ENCODE measurements around the gene SOAT2.

Gene SOAT2

GRCh38 chr12:53124352-53124723, 21.1 kb downstream of the SOAT2 start:
- TF ChIP-seq, protein P1, sequence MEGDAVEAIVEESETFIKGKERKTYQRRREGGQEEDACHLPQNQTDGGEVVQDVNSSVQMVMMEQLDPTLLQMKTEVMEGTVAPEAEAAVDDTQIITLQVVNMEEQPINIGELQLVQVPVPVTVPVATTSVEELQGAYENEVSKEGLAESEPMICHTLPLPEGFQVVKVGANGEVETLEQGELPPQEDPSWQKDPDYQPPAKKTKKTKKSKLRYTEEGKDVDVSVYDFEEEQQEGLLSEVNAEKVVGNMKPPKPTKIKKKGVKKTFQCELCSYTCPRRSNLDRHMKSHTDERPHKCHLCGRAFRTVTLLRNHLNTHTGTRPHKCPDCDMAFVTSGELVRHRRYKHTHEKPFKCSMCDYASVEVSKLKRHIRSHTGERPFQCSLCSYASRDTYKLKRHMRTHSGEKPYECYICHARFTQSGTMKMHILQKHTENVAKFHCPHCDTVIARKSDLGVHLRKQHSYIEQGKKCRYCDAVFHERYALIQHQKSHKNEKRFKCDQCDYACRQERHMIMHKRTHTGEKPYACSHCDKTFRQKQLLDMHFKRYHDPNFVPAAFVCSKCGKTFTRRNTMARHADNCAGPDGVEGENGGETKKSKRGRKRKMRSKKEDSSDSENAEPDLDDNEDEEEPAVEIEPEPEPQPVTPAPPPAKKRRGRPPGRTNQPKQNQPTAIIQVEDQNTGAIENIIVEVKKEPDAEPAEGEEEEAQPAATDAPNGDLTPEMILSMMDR (IDR thresholded peaks at IDR 0.05) = no peak

DNA sequence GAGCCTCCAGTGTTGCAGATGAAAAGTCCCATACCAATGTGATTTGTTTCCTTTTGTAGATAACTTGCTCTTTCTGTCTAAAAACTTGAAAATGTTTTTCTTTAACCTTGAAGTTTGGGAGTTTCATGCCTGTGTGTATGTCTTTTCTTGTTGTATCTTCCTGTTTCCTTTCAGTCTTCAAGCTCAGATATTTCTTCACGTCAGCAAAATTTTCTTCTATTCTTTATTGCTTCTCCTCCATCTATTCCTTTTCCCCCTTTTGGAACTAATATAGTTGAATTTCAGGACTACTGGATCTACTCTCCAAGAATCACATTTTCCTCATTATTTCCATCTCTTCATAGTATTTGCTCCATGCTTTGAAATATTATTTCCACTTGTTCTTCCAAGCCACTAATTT, 23.9 kb downstream of the SOAT2 start:
- TF ChIP-seq, protein P1 (IDR thresholded peaks at IDR 0.05) = no peak

DNA sequence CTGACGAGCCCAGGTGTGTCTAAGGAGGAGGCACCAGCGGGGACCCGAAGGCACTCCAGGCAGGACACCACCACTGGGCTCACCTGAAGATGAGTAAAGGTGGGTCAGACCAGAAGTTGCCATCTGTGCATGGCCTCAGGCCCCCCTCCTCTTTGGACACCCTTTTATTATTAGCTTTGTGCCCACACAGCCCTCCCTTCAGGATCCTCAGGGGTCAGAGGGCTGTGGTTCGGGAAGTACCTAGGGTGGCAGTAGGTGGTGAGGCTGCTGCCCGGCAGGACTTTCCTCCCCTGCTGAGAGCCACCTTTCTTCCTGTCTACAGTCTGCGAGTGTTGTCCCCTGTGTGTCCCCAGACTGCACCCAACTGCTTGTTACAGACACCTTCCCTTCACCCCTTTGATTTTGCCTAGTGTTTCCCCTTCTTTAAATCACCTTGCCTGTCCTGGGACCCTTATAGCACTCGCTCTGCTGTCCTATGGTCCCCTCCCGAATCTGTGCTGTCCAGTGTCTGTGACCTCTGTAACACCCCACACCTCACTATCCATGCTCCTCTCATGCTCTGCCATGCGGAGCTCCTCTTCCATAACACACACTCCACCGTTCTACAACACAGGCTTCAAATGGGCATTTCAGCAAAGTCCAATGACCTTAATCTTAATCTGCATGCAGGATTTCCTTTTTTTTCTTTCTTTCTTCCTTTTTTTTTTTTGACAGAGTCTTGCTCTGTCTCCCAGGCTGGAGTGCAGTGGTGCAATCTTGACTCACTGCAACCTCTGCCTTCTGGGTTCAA, 25.7 kb downstream of the SOAT2 start:
- TF ChIP-seq, protein P1 (IDR thresholded peaks at IDR 0.05) = no peak

- TF ChIP-seq, protein P1 (IDR thresholded peaks at IDR 0.05) = no peak
These were observed 28.6 kb downstream of the SOAT2 start for GRCh38 chr12:53131844-53132243.

- TF ChIP-seq, protein P1 (IDR thresholded peaks at IDR 0.05) = no peak
These were observed 30.4 kb downstream of the SOAT2 start for GRCh38 chr12:53133722-53134121.

DNA sequence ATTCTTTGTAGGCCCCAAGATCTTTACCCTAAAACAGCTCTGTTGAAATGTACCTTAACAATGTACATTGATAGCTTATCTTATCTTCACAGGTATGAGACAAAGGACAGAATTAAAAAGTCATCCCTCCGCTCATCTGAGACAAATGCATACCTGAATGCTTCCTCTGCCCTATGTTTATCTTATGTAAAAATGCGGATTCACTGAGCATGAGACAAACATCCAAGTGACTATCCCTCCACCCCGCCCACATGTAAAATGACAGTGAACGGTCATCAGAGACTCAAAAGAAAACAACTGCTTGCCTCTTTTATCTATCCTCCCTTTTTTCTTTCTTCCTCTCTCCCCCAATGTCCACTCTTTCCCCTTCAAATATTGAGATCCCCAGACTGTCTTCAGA, 40.1 kb downstream of the SOAT2 start:
- TF ChIP-seq, protein P1 (IDR thresholded peaks at IDR 0.05) = no peak

GRCh38 chr12:53145383-53146260, 42.3 kb downstream of the SOAT2 start:
- TF ChIP-seq, protein P1 (IDR thresholded peaks at IDR 0.05) = no peak
